GM21526 (cell line): Measurements from ENCODE around the gene GAMT.

Experiments
- ATAC-seq: cut with Tn5 transposase; IDR thresholded peaks from one replicate; pipeline ENCODE4 v1.9.1; 2021; ENCODE audit warnings: moderate library complexity; ENCODE audit not compliant: unreplicated experiment, low FRiP score

Gene GAMT

DNA sequence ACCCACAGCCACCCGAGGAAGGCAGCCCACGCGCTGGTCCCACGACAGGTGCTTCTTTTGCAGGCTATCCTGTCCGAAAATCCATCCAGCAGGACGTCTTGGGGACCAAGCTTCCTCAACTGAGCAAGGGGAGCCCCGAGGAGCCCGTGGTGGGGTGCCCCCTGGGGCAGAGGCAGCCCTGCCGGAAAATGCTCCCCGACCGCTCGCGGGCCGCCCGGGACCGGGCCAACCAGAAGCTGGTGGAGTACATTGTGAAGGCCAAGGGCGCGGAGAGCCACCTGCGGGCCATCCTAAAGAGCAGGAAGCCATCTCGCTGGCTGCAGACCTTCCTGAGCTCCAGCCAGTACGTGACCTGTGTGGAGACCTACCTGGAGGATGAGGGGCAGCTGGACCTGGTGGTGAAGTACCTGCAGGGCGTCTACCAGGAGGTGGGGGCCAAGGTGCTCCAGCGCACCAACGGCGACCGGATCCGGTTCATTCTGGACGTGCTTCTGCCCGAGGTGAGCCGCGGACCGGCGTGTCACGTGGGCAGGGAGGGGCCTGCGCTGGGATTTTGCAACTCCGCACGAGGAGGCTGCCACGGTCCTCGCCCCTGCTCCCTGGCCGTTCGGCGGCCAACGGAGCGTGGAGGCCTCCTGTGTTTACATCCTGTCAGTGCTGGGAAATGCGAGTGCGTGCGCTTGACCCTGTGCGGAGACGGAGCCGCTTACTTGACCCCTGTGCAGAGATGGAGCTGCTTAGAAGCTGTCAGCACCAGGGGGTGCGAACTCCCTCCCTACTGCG, 30.6 kb downstream of the GAMT start:
- ATAC-seq = no peak

DNA sequence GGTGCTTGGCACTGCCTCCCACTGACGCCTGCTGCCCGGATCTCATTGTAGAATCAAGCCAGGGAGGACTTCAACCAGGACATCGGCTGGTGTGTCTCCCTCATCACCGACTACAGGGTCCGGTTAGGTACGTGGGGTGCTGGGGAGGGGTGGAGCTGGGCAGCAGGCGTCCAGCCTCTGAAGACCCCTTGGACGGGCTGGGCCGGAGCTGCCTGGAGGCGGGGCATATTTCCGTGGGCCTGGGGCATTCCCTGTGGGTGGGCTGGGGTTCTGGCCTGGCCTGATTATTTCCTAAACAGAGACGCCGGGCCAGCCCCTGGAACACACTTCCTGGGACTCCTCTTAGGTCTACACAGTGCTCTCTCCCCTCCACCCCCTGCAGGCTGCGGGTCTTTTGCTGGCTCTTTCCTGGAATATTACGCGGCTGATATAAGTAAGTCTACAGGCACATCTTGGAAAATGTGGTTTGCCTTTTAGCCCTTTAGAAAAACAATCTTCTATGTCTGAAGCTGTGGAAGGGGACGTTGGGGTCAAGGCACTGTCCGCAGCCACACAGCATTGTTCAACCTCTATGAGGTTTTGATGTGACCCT, 32.0 kb downstream of the GAMT start:
- no peak for ATAC-seq

DNA sequence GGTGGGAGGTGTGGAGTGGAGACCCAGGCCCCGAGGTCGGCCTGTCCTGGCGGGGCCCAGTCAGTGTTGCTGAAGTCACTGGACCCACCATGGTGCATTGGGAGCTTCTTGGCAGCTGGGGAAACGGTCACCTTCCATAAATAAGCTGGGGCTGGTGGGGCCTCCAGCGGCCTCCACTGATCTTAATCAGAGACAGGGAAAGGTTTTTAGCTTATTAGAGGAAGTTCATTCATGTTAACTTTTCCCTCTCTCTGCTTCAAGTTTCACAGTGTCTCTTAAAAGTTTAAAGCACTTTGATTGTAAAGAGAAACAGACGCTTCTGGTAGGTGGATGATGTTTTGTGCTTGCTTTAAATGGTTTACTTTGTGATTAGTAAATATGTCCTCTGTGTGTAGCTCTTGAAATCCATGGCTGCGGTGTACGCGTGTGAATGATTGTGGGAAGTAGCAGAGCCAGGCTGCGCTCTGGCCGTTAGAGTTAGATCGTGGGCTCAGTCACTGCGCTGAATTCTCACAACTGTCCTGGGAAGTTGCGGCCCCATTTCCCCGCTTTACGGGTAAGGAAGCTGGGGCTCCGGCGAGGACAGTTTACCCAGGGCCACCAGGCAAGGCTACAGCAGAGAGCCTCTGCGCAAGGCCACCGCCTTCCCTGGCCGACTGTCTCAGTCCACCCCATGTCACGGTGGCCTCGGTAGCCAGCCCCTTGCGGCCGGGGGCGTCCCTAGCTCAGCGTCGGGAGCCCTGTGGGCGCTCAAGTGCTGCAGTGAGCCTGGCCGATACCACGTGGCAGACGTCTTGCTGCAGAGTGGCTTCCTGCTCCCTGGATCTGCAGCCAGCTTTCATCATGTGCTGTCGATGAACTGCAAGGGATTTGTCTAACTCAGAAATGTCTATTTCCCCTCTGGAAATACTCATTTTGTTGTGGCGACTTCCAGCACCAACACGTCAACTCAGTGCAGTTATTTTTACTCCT, 34.2 kb downstream of the GAMT start:
- no peak for ATAC-seq

DNA sequence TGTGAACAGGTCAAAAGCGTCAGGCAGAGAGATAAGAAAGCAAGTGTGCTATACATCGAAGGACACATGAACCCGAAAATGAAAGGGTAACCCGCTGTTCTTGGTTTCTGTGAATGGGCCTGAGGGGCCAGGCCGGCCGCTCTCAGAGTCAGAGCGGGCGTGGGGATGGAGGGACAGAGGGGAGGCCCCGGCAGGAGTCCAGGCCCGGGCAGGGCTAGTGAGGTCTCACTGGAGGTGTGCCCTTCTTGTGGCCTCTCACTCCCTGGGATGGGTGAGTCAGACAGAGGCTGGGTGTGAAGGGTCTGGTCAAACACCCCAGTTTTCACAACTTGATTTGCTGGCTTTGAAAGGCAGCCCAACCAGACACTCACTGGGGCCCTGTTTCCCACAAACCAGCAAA, 35.0 kb downstream of the GAMT start:
- ATAC-seq = no peak

DNA sequence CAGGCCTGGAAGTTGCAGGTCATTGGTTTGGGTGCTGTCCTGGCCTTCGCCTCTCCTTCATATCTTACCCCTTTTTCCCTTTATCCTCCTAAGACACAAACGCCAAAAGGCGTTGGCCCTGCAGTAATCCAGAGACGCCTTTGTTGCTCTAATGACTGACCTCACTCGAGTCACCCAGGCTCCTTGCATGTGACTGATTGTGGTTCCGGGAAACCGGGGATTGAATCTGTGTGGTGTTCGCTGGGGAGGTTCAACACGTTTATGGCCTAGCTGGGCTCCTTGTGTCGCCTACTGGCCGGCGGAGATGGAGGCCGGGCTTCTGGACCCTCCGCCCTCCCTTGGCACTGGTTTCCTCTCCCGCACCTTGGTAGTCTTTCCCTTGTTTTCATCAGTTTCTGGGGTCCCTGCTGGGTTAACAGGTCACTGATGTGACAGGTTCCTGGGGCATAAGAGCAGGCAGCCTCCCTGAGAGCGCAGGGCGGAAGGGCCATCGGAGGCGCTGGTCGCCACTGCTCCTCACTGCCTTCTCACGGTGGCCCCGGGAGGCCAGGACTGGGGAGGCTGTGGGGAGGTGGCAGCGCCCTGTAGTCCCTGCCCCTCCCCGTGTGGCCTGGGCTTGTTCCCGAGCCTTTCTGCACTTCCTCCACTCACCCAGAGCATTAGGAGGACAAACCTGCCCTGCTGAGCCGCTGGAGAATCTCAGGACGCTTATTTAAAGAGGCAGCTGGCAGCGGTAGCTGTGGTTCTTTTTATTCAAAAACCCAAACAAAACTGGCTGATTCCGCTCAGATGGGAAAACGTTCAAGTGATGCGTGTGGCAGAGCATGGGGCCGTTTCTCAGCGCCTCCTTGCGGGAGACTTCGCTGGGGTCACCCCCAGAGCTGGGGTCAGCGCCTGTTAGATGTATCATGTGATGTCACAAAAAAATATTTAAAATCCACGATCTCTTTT, 35.7 kb downstream of the GAMT start:
- no peak for ATAC-seq

DNA sequence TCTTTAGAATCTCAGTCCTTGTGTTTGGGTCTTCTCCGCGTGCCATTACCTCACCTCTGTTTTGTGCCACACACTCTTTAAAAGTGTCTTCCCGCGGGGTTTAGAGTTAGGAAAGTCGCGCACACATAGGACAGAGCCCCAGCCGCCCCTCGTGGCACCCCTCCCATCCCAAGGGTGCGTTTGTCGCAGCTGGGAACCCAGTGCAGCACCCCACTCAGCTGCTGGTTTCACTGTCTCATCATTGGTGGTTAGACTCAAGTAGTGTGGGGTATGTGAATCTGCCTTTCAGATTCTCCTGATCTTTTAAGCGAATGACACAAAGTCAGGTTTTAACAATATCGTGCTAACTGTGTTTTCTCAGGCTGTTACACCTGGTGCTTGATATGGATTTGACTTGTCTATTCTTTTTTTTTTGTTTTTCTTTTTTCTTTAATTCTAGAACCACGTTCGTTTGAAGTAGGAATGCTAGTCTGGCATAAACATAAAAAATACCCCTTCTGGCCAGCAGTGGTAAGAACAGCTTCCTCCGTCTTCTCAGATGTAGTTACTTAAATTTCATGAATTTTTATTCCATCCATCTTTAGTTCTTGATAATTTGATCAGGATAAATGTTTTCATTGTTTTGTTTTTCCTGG, 37.2 kb downstream of the GAMT start:
- ATAC-seq = no peak

DNA sequence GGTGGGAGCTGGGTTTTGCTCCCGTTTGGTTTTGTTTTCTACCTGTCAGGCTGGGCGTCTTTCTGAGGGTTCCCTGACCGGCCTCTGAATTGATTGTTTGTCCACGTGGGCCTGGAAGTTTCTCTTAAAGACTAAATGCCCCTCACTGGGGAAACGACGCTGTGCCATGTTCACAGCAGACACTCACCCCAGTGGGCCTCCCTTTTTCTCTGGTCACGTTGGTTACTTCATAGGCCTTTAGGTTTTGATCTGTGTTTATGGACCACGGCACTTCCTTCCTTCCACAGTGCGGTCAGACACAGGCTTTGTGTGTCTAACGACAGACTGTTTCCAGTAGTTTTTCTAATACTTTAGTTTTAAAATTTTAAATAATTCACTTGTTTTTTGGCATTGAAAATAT, 37.7 kb downstream of the GAMT start:
- no peak for ATAC-seq

DNA sequence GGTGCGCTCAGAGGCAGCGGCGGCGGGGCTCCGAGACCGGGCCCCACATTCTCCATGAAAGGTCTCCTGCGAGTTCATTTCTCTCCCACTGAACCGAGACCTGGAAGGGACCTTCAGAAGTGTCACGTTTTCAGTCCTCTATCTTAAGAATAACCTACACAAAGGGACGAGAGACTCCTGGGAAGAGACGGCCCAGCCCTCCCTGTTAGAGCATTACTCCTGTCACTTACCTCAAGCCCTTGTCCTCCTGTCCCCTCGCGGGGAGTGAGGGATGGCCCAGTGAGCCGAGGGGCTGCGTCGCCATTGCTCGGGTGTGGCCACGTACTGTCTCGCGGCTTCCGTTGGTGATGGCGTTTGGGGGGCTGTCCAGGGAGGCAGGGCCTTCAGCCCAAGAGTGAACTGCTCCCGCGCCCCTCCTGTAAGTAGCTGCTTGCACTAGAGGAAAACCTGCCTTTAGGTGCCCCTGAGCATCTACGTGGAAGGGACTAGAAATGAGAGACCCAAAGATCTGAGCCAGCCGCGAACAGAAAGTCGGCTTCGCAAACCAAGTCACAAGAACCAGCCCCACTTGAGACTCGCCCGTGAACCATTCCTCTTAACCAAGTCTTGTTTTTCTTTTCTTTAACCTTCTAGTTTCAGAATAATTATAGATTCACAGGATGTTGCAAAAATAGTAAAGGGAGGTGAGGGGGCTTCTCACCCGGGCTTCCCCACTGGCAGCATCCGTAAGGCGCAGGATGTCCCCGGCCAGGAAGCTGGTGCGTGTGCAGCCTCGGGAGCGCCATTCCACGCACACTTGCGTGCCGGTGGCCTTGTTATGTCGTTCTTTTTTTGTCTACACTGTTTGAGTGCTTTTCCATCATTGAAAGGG, 38.7 kb downstream of the GAMT start:
- ATAC-seq = no peak

DNA sequence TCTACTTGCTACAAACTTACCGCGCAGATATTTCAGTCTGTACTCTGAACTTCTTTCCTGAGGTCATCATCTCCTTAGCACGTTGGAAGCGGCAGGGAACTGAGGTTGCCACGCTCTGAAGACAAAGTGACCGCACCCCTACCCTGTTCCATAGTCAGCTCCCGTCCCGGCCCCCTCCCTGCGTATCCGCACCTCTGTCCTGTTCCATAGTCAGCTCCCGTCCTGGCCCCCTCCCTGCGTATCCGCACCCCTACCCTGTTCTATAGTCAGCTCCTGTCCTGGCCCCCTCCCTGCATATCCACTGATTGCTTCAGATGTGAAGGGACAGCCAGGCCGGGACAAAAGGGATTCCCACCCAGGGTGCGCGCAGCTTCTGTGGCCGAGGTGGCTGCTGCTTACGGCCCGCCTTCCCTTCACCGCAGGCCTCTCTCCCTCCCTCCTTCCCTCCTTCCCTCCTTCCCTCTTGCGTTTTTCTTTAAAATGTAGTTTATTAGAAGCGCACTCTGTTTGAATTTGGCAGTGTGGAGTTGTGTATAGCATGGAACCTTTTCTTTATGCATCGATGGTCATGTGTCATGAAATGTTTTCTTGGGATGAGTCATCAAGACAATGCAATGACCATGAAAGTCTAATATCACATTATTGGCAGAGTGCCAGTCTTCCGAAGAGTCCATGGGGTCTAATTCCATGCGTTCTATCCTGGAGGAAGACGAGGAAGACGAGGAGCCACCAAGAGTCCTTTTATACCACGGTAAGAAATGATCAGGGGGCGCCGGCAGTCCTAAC, 39.5 kb downstream of the GAMT start:
- ATAC-seq = no peak

DNA sequence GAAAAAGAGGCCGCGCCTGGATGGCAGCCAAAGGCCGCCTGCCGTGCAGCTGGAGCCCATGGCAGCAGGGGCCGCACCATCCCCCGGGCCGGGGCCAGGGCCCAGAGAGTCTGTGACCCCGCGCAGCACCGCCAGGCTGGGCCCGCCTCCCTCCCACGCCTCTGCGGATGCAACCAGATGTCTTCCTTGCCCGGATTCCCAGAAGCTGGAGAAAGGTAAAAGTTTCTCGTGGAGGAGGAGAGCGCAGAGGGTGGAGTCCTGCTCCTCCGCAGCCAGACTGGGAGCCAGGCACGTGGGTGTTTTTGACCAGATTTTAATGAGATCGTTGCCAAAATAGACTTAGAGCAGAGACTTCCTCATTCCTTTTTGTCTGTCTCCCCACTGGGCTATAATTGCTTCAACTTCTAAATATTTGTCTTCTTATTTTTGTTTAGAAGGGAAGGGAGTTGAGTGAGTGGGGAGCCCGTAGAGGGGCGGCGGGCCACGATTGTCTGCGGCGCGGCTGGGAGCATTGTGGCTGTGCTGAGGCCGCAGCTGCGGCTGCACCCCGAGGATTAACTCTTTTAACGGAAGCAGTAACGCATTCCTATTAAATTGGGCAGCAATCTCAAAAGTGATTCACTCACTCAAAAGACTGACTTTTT, 40.4 kb downstream of the GAMT start:
- no peak for ATAC-seq

DNA sequence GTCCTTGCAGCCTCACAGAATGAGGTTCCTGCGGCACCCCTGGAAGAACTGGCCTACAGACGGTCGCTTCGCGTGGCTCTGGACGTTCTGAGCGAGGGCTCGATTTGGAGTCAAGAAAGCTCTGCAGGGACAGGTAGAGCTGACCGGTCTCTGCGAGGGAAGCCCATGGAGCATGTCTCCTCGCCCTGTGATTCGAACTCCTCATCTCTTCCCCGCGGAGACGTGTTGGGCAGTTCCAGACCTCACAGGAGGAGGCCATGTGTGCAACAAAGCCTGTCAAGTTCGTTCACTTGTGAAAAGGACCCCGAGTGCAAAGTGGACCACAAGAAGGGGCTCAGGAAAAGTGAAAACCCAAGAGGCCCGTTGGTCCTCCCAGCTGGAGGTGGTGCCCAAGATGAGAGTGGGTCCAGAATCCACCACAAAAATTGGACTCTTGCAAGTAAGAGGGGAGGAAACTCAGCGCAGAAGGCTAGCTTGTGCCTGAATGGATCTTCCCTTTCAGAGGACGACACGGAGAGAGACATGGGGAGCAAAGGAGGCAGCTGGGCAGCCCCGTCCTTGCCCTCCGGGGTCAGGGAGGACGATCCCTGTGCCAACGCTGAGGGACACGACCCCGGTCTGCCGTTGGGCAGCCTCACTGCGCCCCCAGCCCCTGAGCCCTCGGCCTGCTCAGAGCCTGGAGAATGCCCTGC, 41.1 kb downstream of the GAMT start:
- ATAC-seq = no peak

DNA sequence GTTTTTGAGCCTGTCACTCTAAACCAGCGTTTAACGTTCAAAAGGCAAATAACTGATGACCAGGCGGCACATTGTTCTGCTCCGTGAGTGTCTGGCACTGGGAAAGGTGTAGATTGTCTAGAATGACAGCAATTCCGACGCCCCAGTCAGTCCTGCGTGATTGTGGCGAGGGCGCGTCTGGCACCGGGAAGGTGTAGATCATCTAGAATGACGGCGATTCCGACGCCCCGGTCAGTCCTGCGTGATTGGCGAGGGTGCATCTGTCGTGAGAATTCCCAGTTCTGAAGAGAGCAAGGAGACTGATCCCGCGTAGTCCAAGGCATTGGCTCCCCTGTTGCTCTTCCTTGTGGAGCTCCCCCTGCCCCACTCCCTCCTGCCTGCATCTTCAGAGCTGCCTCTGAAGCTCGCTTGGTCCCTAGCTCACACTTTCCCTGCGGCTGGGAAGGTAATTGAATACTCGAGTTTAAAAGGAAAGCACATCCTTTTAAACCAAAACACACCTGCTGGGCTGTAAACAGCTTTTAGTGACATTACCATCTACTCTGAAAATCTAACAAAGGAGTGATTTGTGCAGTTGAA, 43.7 kb downstream of the GAMT start:
- no peak for ATAC-seq

DNA sequence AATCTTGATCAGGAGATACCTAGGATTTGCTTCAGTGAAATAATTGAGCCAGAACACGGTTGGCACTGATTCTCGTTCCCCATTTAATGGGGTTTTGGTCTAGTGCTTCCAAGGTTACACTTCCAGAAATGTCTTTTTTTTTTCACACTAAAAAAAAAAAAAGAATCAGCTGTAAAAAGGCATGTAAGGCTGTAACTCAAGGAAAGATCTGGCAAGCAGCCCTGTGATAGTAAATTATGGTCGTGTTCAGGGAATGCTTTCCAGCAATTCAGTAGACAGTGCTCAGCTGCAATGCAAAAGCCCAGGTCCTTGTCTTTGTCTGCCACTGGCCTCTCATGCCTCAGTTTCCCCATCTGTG, 44.9 kb downstream of the GAMT start:
- ATAC-seq = no peak

DNA sequence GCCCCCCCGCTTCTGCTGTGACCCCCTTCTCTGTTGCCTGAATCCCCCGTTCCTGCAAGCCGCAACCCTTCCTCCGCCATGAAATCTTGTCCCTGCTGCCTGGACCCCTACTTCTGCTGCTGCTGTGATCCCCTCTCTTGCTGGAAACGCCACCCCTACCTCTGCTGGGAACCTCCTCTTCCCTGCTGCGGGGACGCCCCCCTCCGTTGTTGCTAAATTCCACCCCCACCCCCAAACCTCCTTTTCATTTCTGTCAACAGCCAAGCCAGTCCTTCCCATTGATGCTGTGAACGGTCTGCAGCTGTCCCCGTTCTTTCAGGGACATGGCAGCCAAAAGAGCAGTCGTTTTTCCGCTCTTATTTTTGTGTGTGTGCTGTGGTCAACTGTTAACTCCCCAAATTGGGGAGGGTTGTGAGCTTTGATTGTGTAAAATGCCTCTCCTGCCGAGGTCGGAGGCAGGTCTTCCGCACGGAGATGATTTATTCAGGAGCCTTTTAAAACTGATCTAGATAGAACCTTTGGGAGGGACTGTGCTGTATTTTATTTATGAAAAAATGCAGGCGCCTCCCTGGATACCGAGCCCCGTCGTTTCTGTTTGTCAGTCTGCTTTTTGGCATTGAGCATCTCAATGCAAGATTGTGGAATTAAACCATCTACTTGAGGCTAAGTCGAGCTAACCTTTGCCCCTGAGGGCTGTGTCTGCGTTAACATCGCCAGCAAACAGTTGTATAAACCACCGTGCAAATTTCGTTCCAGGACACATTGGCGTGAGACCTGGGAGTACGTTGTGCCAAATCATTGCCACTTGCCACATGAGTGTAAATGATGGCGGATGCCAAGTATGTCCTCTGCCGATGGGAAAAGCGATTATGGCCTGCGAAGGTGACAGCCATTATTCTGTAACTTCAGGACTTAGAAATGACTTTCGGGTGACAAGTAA, 45.5 kb downstream of the GAMT start:
- no peak for ATAC-seq

DNA sequence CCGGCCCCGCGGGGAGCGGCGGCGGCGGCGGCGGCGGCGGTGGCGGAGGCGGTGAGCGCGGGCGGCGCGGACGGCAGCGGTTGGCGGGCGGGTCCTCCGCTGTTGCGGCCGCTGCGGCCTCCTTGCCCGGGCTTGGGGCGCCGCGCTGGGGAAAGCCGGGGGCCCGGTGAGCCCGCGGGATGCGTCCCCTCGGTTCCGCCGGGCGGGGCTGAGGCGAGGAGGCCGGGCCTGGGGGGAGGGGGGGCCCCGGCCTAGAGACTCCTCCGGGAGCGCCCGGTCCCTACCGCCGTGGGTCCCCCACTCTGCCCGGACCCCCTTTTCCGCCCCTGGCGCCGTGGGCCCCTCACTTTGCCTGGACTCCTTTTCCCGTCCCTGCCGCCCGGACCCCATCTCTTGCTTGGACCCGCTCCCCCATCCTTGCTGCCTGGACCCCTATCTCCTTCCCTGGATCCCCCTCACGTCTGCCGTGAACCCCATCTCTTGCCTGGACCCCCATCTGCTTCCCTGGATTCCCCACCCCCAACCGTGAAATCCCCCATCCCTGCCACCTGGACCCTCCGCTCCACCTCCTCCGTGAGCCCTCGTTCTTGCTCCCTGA, 46.3 kb downstream of the GAMT start:
- ATAC-seq = peak; percentile 29
